HG02943 (cell line): Measurements from ENCODE around the gene PGM2.

Experiments
- ATAC-seq: cut with Tn5 transposase; IDR thresholded peaks from one replicate; pipeline ENCODE4 v1.9.1; 2021; ENCODE audit warnings: mild to moderate bottlenecking, low read depth, moderate library complexity; ENCODE audit not compliant: unreplicated experiment

The PGM2 gene

GRCh38 chr4:37893164-37893563 lies 66.7 kb downstream of the PGM2 start:
- no peak for ATAC-seq

- ATAC-seq, result no peak
Observed at GRCh38 chr4:37895271-37895670, 68.8 kb downstream of the PGM2 start.

- no peak for ATAC-seq
Observed at GRCh38 chr4:37896206-37896860, 69.8 kb downstream of the PGM2 start.

- no peak for ATAC-seq
Observed at GRCh38 chr4:37902212-37902611, 75.7 kb downstream of the PGM2 start.

- ATAC-seq, result no peak
Observed at GRCh38 chr4:37902738-37903693, 76.5 kb downstream of the PGM2 start.

- ATAC-seq, result no peak
Observed at GRCh38 chr4:37903901-37904300, 77.4 kb downstream of the PGM2 start.

- ATAC-seq, result no peak
Observed at GRCh38 chr4:37904824-37905223, 78.3 kb downstream of the PGM2 start.

- no peak for ATAC-seq
Observed at GRCh38 chr4:37905533-37906169, 79.2 kb downstream of the PGM2 start.

GRCh38 chr4:37908488-37909331 lies 82.2 kb downstream of the PGM2 start:
- ATAC-seq, result no peak

- no peak for ATAC-seq
Observed at GRCh38 chr4:37909332-37910090, 83.0 kb downstream of the PGM2 start.

GRCh38 chr4:37910091-37910486 lies 83.6 kb downstream of the PGM2 start:
- no peak for ATAC-seq
